WI38 (cell line): ENCODE data around the gene TOR1B.
"Not testable (repeated sequence)": the region's sequence is repeated elsewhere in the genome, so short reads cannot be mapped to it uniquely, and the experiment has no call there.

Experiments used
- H3K4me3 ChIP-seq: 2 replicates; pipeline ENCODE4 v1.5.1; 2011; ENCODE audit warnings: low read depth, mild to moderate bottlenecking, control low read depth, low read length
- CTCF ChIP-seq: IDR thresholded peaks from 2 replicates; pipeline ENCODE4 v1.5.1; 2012; ENCODE audit warnings: low read depth, mild to moderate bottlenecking, control low read depth, low read length

The TOR1B gene

GRCh38 chr9:129802833-129803675, at the start of gene TOR1B:
TSS of gene TOR1B (plus strand) at chr9:129803184. CDS start at chr9:129803213, 29 bp downstream.
- peak within 1 kb of the TSS; percentile 79 for H3K4me3 ChIP-seq
- TF ChIP-seq CTCF, result no peak

- no peak for TF ChIP-seq CTCF
- no peak overlapping the region for H3K4me3 ChIP-seq
These were observed 47.8 kb upstream of the TOR1B start for GRCh38 chr9:129755151-129755550.

- H3K4me3 ChIP-seq, result no peak overlapping the region
- TF ChIP-seq CTCF, result no peak
These were observed 46.8 kb upstream of the TOR1B start for GRCh38 chr9:129756191-129756590.

- no peak overlapping the region for H3K4me3 ChIP-seq
- TF ChIP-seq CTCF, result no peak
These were observed 45.9 kb upstream of the TOR1B start for GRCh38 chr9:129757045-129757444.

GRCh38 chr9:129759319-129759718, 43.7 kb upstream of the TOR1B start:
- no peak overlapping the region for H3K4me3 ChIP-seq
- no peak for TF ChIP-seq CTCF

GRCh38 chr9:129759804-129760502, 43.0 kb upstream of the TOR1B start:
- no peak for TF ChIP-seq CTCF
- no peak overlapping the region for H3K4me3 ChIP-seq

- H3K4me3 ChIP-seq, result not testable (repeated sequence)
These were observed 42.2 kb upstream of the TOR1B start for GRCh38 chr9:129760784-129761183.
